Activated naive CD8-positive, alpha-beta T cell treated with anti-CD3 and anti-CD28 coated beads for 36 hours (primary cell): Measurements from ENCODE around the gene CEP126. TPM values are rescaled to one million over a fixed set of nuclear protein-coding genes. Genes with fewer than 3 reads are reported as not detected.
A peak's percentile ranks its signal among the peaks of the same experiment; 100 is the strongest.

Experiments used
- DNase-seq: peaks from one replicate; pipeline ENCODE4 v3.0.0; 2021
- H3K27ac Mint-ChIP-seq: one replicate; pipeline ENCODE4 v1.8.0; 2022; ENCODE audit warnings: mild to moderate bottlenecking, moderate library complexity, mixed read lengths
- H3K27me3 Mint-ChIP-seq: one replicate; pipeline ENCODE4 v1.8.0; 2022; ENCODE audit warnings: mild to moderate bottlenecking, mixed read lengths
- H3K36me3 Mint-ChIP-seq: one replicate; pipeline ENCODE4 v1.8.0; 2021; ENCODE audit warnings: mild to moderate bottlenecking, mixed read lengths
- H3K4me1 Mint-ChIP-seq: one replicate; pipeline ENCODE4 v1.8.0; 2021; ENCODE audit warnings: mixed read lengths
- H3K4me3 Mint-ChIP-seq: one replicate; pipeline ENCODE4 v1.8.0; 2022; ENCODE audit warnings: mild to moderate bottlenecking, moderate library complexity, mixed read lengths
- H3K9me3 Mint-ChIP-seq: one replicate; pipeline ENCODE4 v1.8.0; 2022; ENCODE audit warnings: mixed read lengths
- total RNA-seq, 2 experiments: library from RNA; stranded (reverse); gene quantifications; one replicate each; pipeline ENCODE4 v1.2.3, GENCODE V29; 2021

CEP126 gene
- total RNA-seq, 2 experiments from 2014 or later: 1.9 to 2.2 TPM

DNA sequence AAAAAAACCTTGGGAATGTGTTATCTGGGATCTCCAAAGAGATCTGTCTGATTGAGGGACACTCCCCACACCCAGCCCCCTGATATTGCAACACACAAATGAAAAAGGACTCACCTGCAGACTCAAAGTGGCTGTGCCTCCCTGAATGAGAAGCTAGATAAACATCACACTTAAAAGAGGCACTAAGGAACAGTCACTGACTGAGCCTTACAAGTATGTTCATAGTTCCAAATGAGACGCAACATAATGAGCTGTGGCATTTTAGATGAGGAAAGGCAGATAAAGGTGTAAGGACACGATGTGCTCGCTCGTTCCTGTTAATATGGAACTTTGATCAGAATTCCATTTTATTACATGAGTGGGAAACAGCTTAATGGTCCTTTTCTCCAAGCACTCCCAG is 111.4 kb downstream of the CEP126 start:
- H3K9me3 Mint-ChIP-seq: no peaks in the 10 kb centered on the region
- no peaks in the 10 kb centered on the region for H3K36me3 Mint-ChIP-seq
- H3K27ac Mint-ChIP-seq: no peak overlapping the region
- peaks cover 18% of the 10 kb centered on the region for H3K27me3 Mint-ChIP-seq
- H3K4me3 Mint-ChIP-seq: no peak overlapping the region
- DNase-seq: no peak
- no peaks in the 10 kb centered on the region for H3K4me1 Mint-ChIP-seq

- H3K27ac Mint-ChIP-seq: no peak overlapping the region
- no peak for DNase-seq
- no peaks in the 10 kb centered on the region for H3K9me3 Mint-ChIP-seq
- no peak overlapping the region for H3K4me3 Mint-ChIP-seq
- H3K4me1 Mint-ChIP-seq: no peaks in the 10 kb centered on the region
- H3K27me3 Mint-ChIP-seq: peaks cover 18% of the 10 kb centered on the region
- no peaks in the 10 kb centered on the region for H3K36me3 Mint-ChIP-seq
These were observed 112.1 kb downstream of the CEP126 start for GRCh38 chr11:102026959-102027358.

DNA sequence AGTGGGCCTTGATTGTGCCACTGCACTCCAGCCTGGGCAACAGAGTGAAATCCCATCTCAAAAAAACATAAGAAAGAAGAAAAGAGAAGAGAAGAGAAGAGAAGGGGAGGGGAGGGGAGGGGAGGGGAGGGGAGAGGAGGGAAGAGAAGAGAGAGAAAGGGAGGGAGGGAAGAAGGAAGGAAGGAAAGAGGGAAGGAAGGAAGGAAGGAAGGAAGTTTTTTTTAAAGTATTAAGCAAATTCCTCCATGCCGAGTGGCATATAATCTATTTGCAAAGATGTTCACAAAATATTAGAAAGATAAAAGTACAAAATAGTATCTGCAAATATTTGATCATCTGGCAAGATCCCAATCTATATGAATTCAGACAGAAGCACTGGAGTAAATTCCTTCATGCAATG is 121.9 kb downstream of the CEP126 start:
- no peak for DNase-seq
- no peak overlapping the region for H3K27ac Mint-ChIP-seq
- H3K36me3 Mint-ChIP-seq: no peaks in the 10 kb centered on the region
- H3K4me1 Mint-ChIP-seq: no peaks in the 10 kb centered on the region
- no peak overlapping the region for H3K4me3 Mint-ChIP-seq
- H3K27me3 Mint-ChIP-seq: peaks cover 12% of the 10 kb centered on the region
- H3K9me3 Mint-ChIP-seq: no peaks in the 10 kb centered on the region

GRCh38 chr11:102046841-102047240 is 132.0 kb downstream of the CEP126 start:
- DNase-seq: no peak
- Mint-ChIP-seq H3K4me1 (peaks cover 3% of the 10 kb centered on the region), H3K27ac (no peak overlapping the region), H3K36me3 (no peaks in the 10 kb centered on the region), H3K4me3 (peak overlapping the region; percentile 51), H3K9me3 (no peaks in the 10 kb centered on the region), H3K27me3 (peaks cover 46% of the 10 kb centered on the region)

DNA sequence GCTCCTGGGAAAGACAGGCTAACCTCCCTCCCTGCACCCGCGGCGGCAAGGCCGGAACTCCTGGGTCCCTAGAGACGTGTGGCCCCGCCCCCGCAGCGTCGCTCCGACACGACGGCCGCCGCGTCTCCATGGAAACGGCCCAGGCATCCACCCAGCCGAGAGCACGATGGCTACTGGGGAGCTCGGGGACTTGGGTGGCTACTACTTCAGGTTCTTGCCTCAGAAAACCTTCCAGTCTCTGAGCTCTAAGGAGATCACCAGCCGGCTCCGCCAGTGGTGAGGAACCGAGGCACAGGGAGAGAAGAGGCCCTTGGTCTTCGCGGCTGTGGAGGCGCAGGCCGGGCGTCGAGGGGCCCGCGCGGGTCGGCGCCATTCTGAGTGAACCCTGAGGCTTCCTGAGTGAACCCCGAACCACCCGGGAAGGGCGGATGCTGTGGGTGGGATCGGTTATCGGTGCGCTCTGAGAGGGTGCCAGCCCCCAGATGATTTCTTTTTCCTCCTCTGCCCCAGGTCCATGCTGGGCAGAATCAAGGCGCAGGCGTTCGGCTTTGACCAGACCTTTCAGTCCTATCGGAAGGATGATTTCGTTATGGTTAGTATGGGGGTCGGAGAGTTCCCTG is 132.6 kb downstream of the CEP126 start, which contains the start of gene CFAP300:
TSS of gene CFAP300 (plus strand) at position 133 of the 620 bp plus-strand sequence. CDS start at position 167, 34 bp downstream.
- peak; percentile 58 for DNase-seq
- H3K4me3 Mint-ChIP-seq: peak within 1 kb of the TSS; percentile 52
- H3K27me3 Mint-ChIP-seq: peaks cover 46% of the 10 kb centered on the region
- H3K36me3 Mint-ChIP-seq: no peaks in the 10 kb centered on the region
- no peak within 1 kb of the TSS for H3K27ac Mint-ChIP-seq
- H3K4me1 Mint-ChIP-seq: peaks cover 3% of the 10 kb centered on the region
- no peaks in the 10 kb centered on the region for H3K9me3 Mint-ChIP-seq

Other genes with a start within 250 kb of the CEP126 start
- not detected for gene ANGPTL5, start 1.5 kb downstream of the CEP126 start, total RNA-seq
- not detected for gene CFAP300, start 132.4 kb downstream of the CEP126 start, total RNA-seq
- gene YAP1, start 195.4 kb downstream of the CEP126 start, total RNA-seq: under 1 TPM; 0.04 to 0.06 TPM